GM21423 (cell line): Measurements from ENCODE around the gene AUP1.
A peak's percentile ranks its signal among the peaks of the same experiment; 100 is the strongest.

Experiments used
- ATAC-seq: cut with Tn5 transposase; IDR thresholded peaks from one replicate; pipeline ENCODE4 v1.9.1; 2021; ENCODE audit warnings: mild to moderate bottlenecking, moderate library complexity; ENCODE audit not compliant: unreplicated experiment

Gene AUP1

GRCh38 chr2:74538881-74539339 is 9.4 kb upstream of the AUP1 start:
- no peak for ATAC-seq

GRCh38 chr2:74537140-74537539 is 7.6 kb upstream of the AUP1 start:
- no peak for ATAC-seq

DNA sequence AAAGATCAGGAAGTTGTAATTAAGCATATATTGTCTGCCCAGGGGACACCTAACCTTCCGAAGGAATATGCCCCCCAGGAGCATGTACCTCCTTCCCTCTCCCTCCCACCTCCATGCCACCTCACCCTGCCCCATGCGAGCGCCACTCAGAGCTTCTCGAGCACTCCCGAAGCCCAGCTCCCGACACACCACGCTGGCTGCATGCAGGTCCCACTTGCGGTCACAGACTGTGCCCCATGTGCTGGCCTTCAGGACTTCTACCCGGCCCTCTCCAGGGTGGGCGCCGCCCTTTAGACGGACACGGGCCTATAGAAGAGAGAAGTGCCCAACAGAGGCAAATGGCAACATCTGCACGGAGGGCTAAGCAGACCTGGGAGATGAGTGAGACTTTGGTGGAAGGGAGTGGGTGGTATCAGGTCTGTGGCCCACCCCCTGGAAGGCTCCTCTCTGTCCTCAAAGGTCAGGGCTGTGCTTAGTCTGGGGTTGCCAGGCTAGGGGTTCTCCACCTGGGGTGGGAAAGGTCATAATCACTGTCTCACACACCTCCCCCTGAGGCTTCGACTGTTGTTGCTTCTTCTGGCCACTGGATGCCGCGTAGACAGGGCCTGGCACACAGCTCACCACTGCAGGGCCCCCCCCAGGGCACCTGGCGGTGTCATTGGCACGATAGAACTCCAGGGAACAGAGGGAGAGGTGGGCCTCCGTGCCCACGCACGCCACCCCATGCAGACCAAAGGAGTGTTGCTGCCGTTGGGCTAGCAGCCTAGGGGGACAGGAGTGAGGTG is 6.9 kb upstream of the AUP1 start:
- no peak for ATAC-seq

- no peak for ATAC-seq
These were observed 6.0 kb upstream of the AUP1 start for GRCh38 chr2:74535440-74535965.

DNA sequence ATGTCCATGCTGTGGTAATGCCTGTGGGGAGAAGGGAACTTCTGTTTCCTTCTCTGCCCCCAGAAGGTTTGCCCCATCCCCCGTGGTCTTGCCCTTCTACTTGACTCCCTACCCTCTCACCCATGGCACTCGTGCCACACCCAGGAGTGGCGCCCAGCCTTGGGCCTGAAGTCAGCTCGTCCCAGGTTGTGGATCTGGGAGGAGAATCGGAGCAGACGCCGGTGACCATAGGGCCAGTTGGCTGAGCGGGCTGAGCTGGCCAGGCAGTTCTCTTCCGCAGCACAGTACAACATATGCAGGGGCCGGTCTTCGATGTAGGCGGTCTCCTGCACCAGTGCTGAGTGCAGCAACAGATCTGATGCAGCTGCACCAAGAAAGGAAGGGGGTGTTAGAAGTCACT is 4.9 kb upstream of the AUP1 start:
- ATAC-seq: no peak

DNA sequence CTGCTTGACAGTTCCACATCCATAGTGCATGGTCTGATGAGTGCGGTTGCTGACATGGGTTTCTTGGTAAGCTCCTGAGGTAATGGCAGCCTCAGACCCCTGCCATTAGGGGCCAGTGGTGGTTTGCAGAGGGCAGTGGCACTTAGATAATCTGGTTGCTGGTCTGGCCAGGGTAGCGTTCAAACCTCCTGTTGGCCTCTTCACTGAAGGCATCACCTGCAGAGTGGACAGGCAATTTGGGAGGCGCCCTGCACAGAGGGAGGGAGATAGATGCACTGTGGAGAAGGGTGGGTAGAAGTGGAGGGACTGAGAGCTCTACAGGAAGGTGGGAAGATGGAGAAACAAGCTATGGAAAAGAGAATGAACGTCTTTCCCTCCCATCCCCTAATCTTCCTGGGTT is 4.0 kb upstream of the AUP1 start:
- no peak for ATAC-seq

- ATAC-seq: no peak
These were observed 2.7 kb upstream of the AUP1 start for GRCh38 chr2:74532222-74532621.

- no peak for ATAC-seq
These were observed 2.2 kb upstream of the AUP1 start for GRCh38 chr2:74531666-74532065.

GRCh38 chr2:74530239-74531187 is 1.0 kb upstream of the AUP1 start:
- peak; percentile 30 for ATAC-seq

- ATAC-seq: peak; percentile 8
These were observed 728 bp downstream of the AUP1 start for GRCh38 chr2:74528600-74529356.

DNA sequence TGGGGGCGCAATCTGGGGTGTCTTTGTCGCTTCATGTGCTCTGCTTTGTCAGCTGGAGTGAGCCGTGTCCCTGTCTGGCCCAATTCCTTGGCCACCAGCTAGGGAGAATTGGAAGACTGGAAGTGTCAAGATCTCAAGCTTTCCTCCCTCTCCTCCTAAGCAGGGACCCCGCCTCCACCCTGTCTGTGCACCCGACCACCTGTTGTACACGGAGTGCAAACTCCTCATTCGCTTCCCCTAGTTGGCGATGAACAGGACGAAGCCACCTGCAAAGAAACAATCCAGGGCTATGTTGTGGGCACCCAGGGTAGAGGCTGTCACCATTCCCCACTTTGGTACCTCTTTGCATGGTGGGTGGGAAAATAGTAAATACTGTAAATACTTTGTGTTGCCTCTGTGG is 1.8 kb downstream of the AUP1 start:
- ATAC-seq: no peak

GRCh38 chr2:74526649-74527230 is 2.8 kb downstream of the AUP1 start:
- ATAC-seq: no peak

DNA sequence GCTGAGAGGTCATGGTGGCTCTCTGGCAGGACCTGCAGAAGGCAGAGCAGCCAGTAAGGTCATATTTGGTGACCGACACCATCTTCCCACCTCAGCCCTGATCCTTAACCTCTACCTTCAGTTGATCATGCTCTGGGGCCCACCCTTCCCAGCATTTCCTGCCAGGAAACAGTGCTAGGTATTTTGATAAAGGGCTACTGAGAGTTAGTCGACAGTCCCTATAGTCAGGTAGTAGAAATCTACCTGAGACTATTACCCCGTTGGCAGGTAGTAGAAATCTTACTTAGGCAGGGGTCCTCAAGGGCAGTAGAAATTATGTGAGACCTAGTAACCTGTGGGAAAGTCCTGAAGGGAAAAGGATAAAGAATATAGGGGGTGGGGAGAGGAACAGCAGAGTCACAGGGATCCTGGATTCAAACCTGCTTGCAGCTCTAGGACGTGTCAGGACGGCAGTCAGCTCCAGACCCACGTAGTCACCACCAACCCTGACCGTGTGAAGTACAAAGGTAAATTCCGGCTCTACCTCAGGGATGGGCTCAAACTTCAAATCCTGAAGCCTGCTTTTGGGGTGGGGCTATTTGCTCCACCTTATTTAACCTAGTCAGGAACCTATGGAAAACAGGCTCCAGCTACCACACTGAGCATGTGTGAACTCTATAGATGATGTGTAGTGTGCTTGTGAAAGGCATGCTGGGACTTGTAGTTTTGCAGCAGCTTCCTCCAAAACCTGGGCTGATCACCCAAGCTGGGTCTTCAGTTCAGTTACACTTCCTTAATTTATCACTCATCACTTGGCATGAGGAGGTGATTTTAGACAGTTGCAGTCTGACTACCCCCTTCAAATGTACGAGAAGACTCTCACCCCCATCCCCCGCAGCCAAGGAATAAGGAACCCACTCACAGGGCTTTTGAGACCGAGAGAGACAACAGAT is 3.5 kb downstream of the AUP1 start, which contains the start of gene DQX1:
Gene DQX1, minus strand, starts transcription at position 515 of the 932 bp plus-strand sequence. Its CDS starts 502 bp downstream, at position 13.
- no peak for ATAC-seq

DNA sequence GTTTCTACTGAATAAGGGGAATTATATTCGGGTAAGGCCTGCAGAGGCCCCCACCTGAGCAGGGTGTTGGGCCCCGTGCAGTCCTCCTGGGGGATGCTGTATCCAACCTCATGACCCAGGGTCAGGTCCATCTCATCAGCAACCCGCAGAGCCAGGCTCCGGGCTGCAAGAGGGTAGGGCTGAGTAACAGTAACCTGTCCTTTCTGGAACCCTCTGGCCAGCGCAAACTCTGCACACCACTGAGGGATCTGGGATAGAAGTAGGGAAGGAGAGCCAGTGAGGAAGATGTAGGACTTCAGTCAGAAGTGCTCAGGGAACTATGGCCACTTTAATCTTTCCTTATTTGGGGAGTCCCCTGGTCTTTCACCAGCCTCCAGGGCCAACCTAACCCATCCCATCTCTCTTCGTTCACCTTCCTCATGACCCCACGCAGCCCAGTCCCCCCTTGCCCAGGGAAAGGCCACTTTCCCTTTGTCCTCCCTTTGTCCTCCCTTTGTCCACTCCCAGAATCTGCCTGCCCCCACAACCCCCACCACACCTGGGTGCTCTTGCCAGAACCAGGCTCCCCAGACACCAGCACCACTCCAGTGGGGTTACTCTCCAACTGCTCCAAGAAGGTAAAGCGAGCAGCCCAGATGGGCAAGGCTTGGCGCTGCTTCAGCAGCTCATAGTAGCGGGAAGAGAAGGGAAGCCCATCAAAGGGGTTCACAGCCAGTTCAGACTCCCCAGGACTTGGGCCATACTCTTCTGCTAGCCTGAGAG is 4.4 kb downstream of the AUP1 start:
- ATAC-seq: no peak

DNA sequence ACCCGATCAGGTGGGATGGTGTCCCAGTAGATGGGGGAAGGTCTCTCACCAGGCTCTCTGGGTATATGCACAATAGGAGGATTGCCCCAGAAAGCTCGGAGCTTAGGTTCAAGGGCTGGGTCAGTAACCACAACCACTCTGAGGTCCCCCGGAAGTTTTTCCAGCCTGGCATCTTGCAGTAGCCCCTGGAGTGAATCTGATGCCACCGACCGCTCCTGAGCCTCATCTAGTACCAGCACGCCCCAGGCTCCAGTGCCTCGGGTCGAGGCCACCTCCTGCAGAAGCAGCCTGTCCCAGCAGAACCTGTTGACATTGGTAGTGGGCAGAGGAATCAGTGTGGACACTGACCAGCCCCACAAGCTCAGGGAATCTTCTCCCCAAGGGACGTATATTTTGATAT is 5.5 kb downstream of the AUP1 start:
- no peak for ATAC-seq

DNA sequence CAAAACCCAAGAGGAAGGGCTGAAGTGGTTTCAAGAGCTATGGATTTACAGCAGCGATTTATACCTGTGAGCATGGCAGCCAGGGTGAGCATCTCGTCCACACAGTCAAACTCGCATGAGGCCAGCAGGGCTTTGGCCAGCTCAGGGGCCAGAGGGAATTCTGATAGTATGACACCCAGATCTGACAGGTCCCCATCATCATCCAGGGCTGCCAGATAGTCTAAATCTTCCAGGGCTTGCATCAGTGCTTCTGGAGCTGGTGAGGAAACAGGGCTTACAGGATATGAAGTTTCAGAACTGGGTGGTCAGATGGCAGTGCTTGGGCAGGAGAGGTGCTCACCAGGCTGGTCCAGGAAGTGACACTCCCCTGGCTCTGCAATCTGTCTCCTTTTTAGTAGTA is 7.0 kb downstream of the AUP1 start:
- ATAC-seq: no peak

DNA sequence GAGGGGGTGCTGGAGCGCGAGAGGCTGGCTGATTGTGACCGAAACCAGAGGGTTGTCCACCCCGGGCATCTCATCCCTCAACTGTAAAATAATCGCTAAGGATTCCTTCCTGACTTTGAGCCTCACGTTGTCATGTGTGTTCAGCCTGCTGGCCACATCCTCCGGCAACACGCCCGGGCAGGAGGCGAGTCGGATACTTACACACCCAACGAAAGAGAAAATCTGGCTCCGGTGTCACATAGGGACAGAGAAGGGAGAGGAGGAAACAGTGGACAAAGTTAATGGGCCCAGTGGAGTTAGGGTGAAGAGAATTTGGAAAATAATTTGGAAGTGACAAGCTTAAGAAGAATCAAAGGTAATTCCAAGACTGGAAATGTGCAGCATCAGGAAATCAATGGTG is 12.9 kb downstream of the AUP1 start:
- ATAC-seq: no peak

DNA sequence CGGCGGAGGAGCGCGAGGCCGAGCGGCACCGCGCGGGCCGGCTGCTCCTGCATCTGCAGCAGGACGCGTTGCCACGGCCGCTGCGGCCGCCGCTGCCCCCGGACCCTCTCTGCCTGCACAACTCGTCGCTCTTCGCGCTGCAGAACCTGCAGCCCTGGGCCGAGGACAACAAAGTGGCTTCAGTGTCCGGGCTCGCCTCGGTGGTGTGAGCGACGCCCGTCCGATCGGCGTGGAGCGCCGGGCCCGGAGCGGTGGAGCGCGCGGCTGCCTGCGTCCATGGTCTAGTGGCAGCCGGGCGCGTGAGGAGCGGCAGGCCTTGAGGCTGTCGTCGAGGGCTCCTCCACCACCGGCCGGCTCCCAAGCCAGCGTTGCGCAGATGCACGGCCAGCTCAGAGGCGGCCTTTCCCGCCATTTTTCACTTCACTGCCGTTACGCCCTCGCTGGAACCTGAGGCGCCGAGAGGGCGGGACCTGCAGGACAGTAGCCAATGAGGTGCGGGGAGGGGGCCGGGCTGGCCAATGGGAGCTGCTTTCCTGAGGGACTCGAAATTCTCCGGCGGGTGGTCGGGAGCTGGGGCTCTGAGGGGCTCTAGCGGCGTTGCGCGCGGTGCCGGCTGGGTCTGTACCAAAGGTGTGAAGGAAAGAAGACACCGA is 13.4 kb downstream of the AUP1 start:
- peak; percentile 63 for ATAC-seq
